CD14-positive monocyte (primary cell): ENCODE results near the gene SLC38A8. TPM values are rescaled to one million over a fixed set of nuclear protein-coding genes. Genes with fewer than 3 reads are reported as not detected.

Source experiments
- DNase-seq, 3 donors: peaks; one replicate each; pipeline ENCODE4 v3.0.0-alpha.2; 2011 to 2022
- H2AFZ ChIP-seq: 2 replicates; pipeline ENCODE4 v1.6.0; 2012; ENCODE audit warnings: mild to moderate bottlenecking, low read depth, low read length, inconsistent platforms; ENCODE audit not compliant: insufficient read depth, poor library complexity, severe bottlenecking
- H3K27ac ChIP-seq, 2 donors: 1 replicate in 1 of 2; 2 replicates in 1 of 2; pipeline ENCODE4 v1.5.1; 2012 to 2013; ENCODE audit warnings: low read length in 2 of 2, control low read depth in 1 of 2, inconsistent platforms in 1 of 2, low read depth in 1 of 2, mild to moderate bottlenecking in 1 of 2
- H3K27me3 ChIP-seq, 2 donors: one replicate each; pipeline versions ENCODE4 v1.6.0 to v1.6.1; 2011 to 2013; ENCODE audit warnings: low read length in 2 of 2; ENCODE audit not compliant: control insufficient read depth in 2 of 2, insufficient read depth in 2 of 2
- H3K36me3 ChIP-seq, 2 donors: replicated peaks in 1 of 2; 1 replicate in 1 of 2; 2 replicates in 1 of 2; pipeline versions ENCODE4 v1.5.1 to v1.6.1; 2012 to 2013; ENCODE audit warnings: low read length in 2 of 2, control low read depth in 1 of 2, inconsistent platforms in 1 of 2, mild to moderate bottlenecking in 1 of 2; ENCODE audit not compliant: insufficient read depth in 2 of 2, control insufficient read depth in 1 of 2
- H3K4me1 ChIP-seq, 2 donors: 1 replicate in 1 of 2; 2 replicates in 1 of 2; pipeline versions ENCODE4 v1.5.1 to v1.6.1; 2012 to 2013; ENCODE audit warnings: low read length in 2 of 2, control low read depth in 1 of 2, inconsistent platforms in 1 of 2, mild to moderate bottlenecking in 1 of 2, moderate library complexity in 1 of 2; ENCODE audit not compliant: insufficient read depth in 2 of 2, control insufficient read depth in 1 of 2
- H3K4me2 ChIP-seq: replicated peaks from 2 replicates; pipeline ENCODE3; 2012; ENCODE audit warnings: low read length, moderate library complexity, mild to moderate bottlenecking; ENCODE audit not compliant: poor library complexity, severe bottlenecking; ENCODE audit errors: extremely low read depth
- H3K4me3 ChIP-seq, 3 experiments: fragments of 200-600 bp in 1 of 3; sonication (generic) in 1 of 3; replicated peaks in 1 of 3; 1 replicate in 2 of 3; 2 replicates in 1 of 3; pipeline ENCODE4 v1.5.1; 2011 to 2013; ENCODE audit warnings: low read length in 3 of 3, mild to moderate bottlenecking in 3 of 3, control low read depth in 2 of 3, low read depth in 2 of 3, inconsistent platforms in 1 of 3, moderate library complexity in 1 of 3
- H3K79me2 ChIP-seq: 2 replicates; pipeline ENCODE4 v1.6.0; 2012; ENCODE audit warnings: mild to moderate bottlenecking, control low read depth, inconsistent platforms, low read length, moderate library complexity; ENCODE audit not compliant: insufficient read depth
- H3K9ac ChIP-seq: 2 replicates; pipeline ENCODE4 v1.6.0; 2017; ENCODE audit warnings: low read length, mild to moderate bottlenecking; ENCODE audit not compliant: insufficient read depth, poor library complexity, severe bottlenecking
- H3K9me3 ChIP-seq, 2 donors: replicated peaks in 1 of 2; 1 replicate in 1 of 2; 2 replicates in 1 of 2; pipeline versions ENCODE4 v1.5.1 to v1.6.1; 2012 to 2013; ENCODE audit warnings: low read length in 2 of 2, control low read depth in 1 of 2; ENCODE audit not compliant: control insufficient read depth in 1 of 2, insufficient read depth in 1 of 2
- H4K20me1 ChIP-seq: 2 replicates; pipeline ENCODE4 v1.6.0; 2012; ENCODE audit warnings: mild to moderate bottlenecking, low read length, control low read depth, moderate library complexity; ENCODE audit not compliant: insufficient read depth
- H3K27ac Mint-ChIP-seq, 7 donors: one replicate each; pipeline ENCODE4 v1.8.0; 2020; ENCODE audit warnings: mild to moderate bottlenecking in 7 of 7, mixed read lengths in 7 of 7, moderate library complexity in 6 of 7, inconsistent platforms in 2 of 7
- H3K27me3 Mint-ChIP-seq, 3 donors: one replicate each; pipeline ENCODE4 v1.8.0; 2021 to 2022; ENCODE audit warnings: low read depth in 3 of 3, mild to moderate bottlenecking in 3 of 3, mixed read lengths in 3 of 3, moderate library complexity in 3 of 3, inconsistent platforms in 1 of 3
- H3K36me3 Mint-ChIP-seq, 2 donors: one replicate each; pipeline ENCODE4 v1.8.0; 2020; ENCODE audit warnings: mixed read lengths in 2 of 2, inconsistent platforms in 1 of 2, mild to moderate bottlenecking in 1 of 2
- H3K4me1 Mint-ChIP-seq: one replicate; pipeline ENCODE4 v1.8.0; 2020; ENCODE audit warnings: mild to moderate bottlenecking, mixed read lengths
- H3K4me3 Mint-ChIP-seq, 2 donors: one replicate each; pipeline ENCODE4 v1.8.0; 2020; ENCODE audit warnings: mild to moderate bottlenecking in 2 of 2, mixed read lengths in 2 of 2, moderate library complexity in 1 of 2
- H3K9me3 Mint-ChIP-seq, 7 donors: one replicate each; pipeline ENCODE4 v1.8.0; 2020 to 2022; ENCODE audit warnings: mixed read lengths in 7 of 7, mild to moderate bottlenecking in 6 of 7, moderate library complexity in 6 of 7, inconsistent platforms in 2 of 7
- CTCF ChIP-seq: fragments of 200-600 bp; IDR thresholded peaks from one replicate; pipeline ENCODE4 v1.8.0; 2022; ENCODE audit warnings: antibody characterized with exemption, mild to moderate bottlenecking
- WGBS: methylation state at CpG from one replicate; pipeline ENCODE4 v1.1.5; 2013; ENCODE audit warnings: missing lambda C conversion rate; ENCODE audit not compliant: insufficient coverage; 5-methylcytosine and 5-hydroxymethylcytosine counted together
- intact Hi-C, 2 donors: fragments of 100-400 bp; cut with micrococcal nuclease; formaldehyde crosslinking; loops; one replicate each; pipeline versions ENCODE4 v1.15.0 to v1.15.1; 2023
- polyA plus RNA-seq, 3 donors: library from polyadenylated mRNA; depleted of rRNA in 1 of 3; unstranded in 2 of 3; stranded (reverse) in 1 of 3; fragments of 300-500 nt in 2 of 3; fragments of >200 nt in 1 of 3; fragmentation: Illumina TruSeq in 2 of 3; gene quantifications; 1 replicate in 2 of 3; 2 replicates in 1 of 3; pipeline ENCODE4 v1.2.3, GENCODE V29; 2012 to 2021

SLC38A8 gene
- polyA plus RNA-seq, 3 donors, result not detected

- intact Hi-C loops, result no loop called here
- Histone ChIP-seq H3K9me3 (no peaks in the 10 kb centered on the region), H3K27me3 (no peaks in the 10 kb centered on the region), H3K4me2 (no peak overlapping the region), H3K36me3 (peaks cover 86 to 91% of the 10 kb centered on the region in 2 donors), H3K79me2 (no peaks in the 10 kb centered on the region), H3K27ac (no peak overlapping the region), H3K4me1 (no peaks in the 10 kb centered on the region), H4K20me1 (peaks cover 8% of the 10 kb centered on the region), H2AFZ (no peak overlapping the region), H3K9ac (no peak overlapping the region), H3K4me3 (no peak overlapping the region)
- DNase-seq, result no peak
- TF ChIP-seq CTCF, result no peak
- no peaks in the 10 kb centered on the region for H3K27me3 Mint-ChIP-seq
- WGBS, result 94% methylated on average over 16 of the region's 16 CpGs
- peaks cover 82 to 92% of the 10 kb centered on the region in 2 donors for H3K36me3 Mint-ChIP-seq
- H3K4me1 Mint-ChIP-seq, result no peaks in the 10 kb centered on the region
- peak overlapping the region in 1 of 7 donors; percentile 51 for H3K27ac Mint-ChIP-seq
- H3K9me3 Mint-ChIP-seq, result peaks cover 0 to 6% (median 2%) of the 10 kb centered on the region in 7 donors
- no peak overlapping the region for H3K4me3 Mint-ChIP-seq
These were observed 11.7 kb upstream of the SLC38A8 start for GRCh38 chr16:84054271-84054670.

- intact Hi-C loops, result no loop called here
These were observed 10.6 kb upstream of the SLC38A8 start for GRCh38 chr16:84053237-84053636.

More at GRCh38 chr16:84053237-84053636, 10.6 kb upstream of the SLC38A8 start:
- peaks cover 77 to 88% of the 10 kb centered on the region in 2 donors for H3K36me3 Mint-ChIP-seq
- Histone ChIP-seq H3K9ac (no peak overlapping the region), H3K27ac (no peak overlapping the region), H4K20me1 (peaks cover 8% of the 10 kb centered on the region), H3K4me1 (no peaks in the 10 kb centered on the region), H3K27me3 (no peaks in the 10 kb centered on the region), H3K36me3 (peaks cover 76 to 91% of the 10 kb centered on the region in 2 donors), H3K4me3 (no peak overlapping the region), H3K9me3 (no peaks in the 10 kb centered on the region), H2AFZ (no peak overlapping the region), H3K4me2 (no peak overlapping the region), H3K79me2 (no peaks in the 10 kb centered on the region)
- peak overlapping the region in 1 of 7 donors; percentile 11 for H3K27ac Mint-ChIP-seq
- WGBS, result 87% methylated on average over 11 of the region's 13 CpGs
- TF ChIP-seq CTCF, result no peak
- H3K9me3 Mint-ChIP-seq, result peaks cover 0 to 6% (median 2%) of the 10 kb centered on the region in 7 donors
- no peaks in the 10 kb centered on the region for H3K4me1 Mint-ChIP-seq
- H3K27me3 Mint-ChIP-seq, result no peaks in the 10 kb centered on the region
- no peak for DNase-seq
- H3K4me3 Mint-ChIP-seq, result no peak overlapping the region
